ENCODE data around the gene PRKCD. TPM values are rescaled to one million over a fixed set of nuclear protein-coding genes. Genes with fewer than 3 reads are reported as not detected.
A peak's percentile ranks its signal among the peaks of the same experiment; 100 is the strongest.

Gene PRKCD
- total and polyA plus RNA-seq, 9 of the 15 experiments (the other 6 are each of a cell fraction or from before 2014, with no cell fraction given) = 2.5 to 19.5 (median 6.1) TPM

GRCh38 chr3:53236112-53236841 is 75.3 kb downstream of the PRKCD start (continued):
- TF ChIP-seq NR2F6 (CRISPR knock-in tag; IDR thresholded peaks at IDR 0.05) (no peak), ZNF318 (IDR thresholded peaks at IDR 0.05; ENCODE audit: borderline replicate concordance in 1 of 2, low read depth in 1 of 2) (no peak), SNIP1 (IDR thresholded peaks at IDR 0.05; ENCODE audit: low read depth) (no peak), EWSR1 (IDR thresholded peaks at IDR 0.05; ENCODE audit: borderline replicate concordance, low read depth, partially characterized antibody) (no peak), MTF1 (CRISPR knock-in tag; IDR thresholded peaks at IDR 0.05; ENCODE audit: borderline replicate concordance) (no peak), ZNF507 (tag; conservative IDR thresholded peaks at IDR 0.05) (no peak), ERF (CRISPR knock-in tag; IDR thresholded peaks at IDR 0.05) (peak; percentile 64; the same call in 1 of the 2 replicates), HMGXB4 (CRISPR knock-in tag; IDR thresholded peaks at IDR 0.05) (no peak), NEUROD1 (IDR thresholded peaks at IDR 0.05; ENCODE audit: borderline replicate concordance, low read depth, low read length, partially characterized antibody) (no peak), ZNF444 (CRISPR knock-in tag; IDR thresholded peaks at IDR 0.05) (no peak), MTA3 (IDR thresholded peaks at IDR 0.05; ENCODE audit: borderline replicate concordance) (no peak), ZMIZ1 (IDR thresholded peaks at IDR 0.05; ENCODE audit: low read depth in 2 of 2, low read length in 2 of 2) (no peak), CTBP1 (IDR thresholded peaks at IDR 0.05; ENCODE audit: borderline replicate concordance) (no peak)
